Ramos (cell line): ENCODE data around the gene C1QTNF12.
"Not testable (repeated sequence)": the region's sequence is repeated elsewhere in the genome, so short reads cannot be mapped to it uniquely, and the experiment has no call there.

Source experiments
- in situ Hi-C: fragments of 300-500 bp; cut with MboI; formaldehyde crosslinking; loops from one replicate; pipeline ENCODE4 v1.14.3; 2022; ENCODE audit warnings: low sequenced_read_pairs; ENCODE audit not compliant: unreplicated experiment

Gene C1QTNF12

GRCh38 chr1:1203561-1204424, 42.7 kb downstream of the C1QTNF12 start:
- in situ Hi-C loops, result no loop called here

GRCh38 chr1:1202831-1203560, 43.5 kb downstream of the C1QTNF12 start:
- in situ Hi-C loops, result no loop called here

- in situ Hi-C loops, result no loop called here
Observed at GRCh38 chr1:1200876-1201810, 45.4 kb downstream of the C1QTNF12 start.

GRCh38 chr1:1199961-1200875, 46.3 kb downstream of the C1QTNF12 start:
- in situ Hi-C loops, result no loop called here

- in situ Hi-C loops, result no loop called here
Observed at GRCh38 chr1:1199141-1199960, 47.2 kb downstream of the C1QTNF12 start.

- in situ Hi-C loops, result no loop called here
Observed at GRCh38 chr1:1198423-1199140, 47.9 kb downstream of the C1QTNF12 start.

GRCh38 chr1:1197551-1198422, 48.7 kb downstream of the C1QTNF12 start:
- in situ Hi-C loops, result no loop called here

GRCh38 chr1:1197188-1197500, 49.4 kb downstream of the C1QTNF12 start:
- in situ Hi-C loops, result no loop called here

GRCh38 chr1:1196431-1197187, 49.9 kb downstream of the C1QTNF12 start:
- in situ Hi-C loops, result no loop called here

- in situ Hi-C loops, result not testable (repeated sequence)
Observed at GRCh38 chr1:1195726-1196125, 50.8 kb downstream of the C1QTNF12 start.

- in situ Hi-C loops, result no loop called here
Observed at GRCh38 chr1:1194723-1195122, 51.8 kb downstream of the C1QTNF12 start.
